Measurements from ENCODE around the gene LRP1B. TPM values are rescaled to one million over a fixed set of nuclear protein-coding genes. Genes with fewer than 3 reads are reported as not detected.

Gene LRP1B
- total and polyA plus RNA-seq, 4 donors: 0.01 to 0.84 (median 0.17) TPM

- DNase-seq (ENCODE audit: low spot score): no peak
- no peaks in the 10 kb centered on the region for H3K27me3 ChIP-seq (ENCODE audit: control insufficient read depth in 4 of 4, insufficient read depth in 4 of 4, low read length in 3 of 4)
- no peak overlapping the region for H3K9ac ChIP-seq (ENCODE audit: low read depth in 1 of 2, low read length in 2 of 2)
- TF ChIP-seq RXRA (IDR thresholded peaks at IDR 0.05) (no peak), GABPA (IDR thresholded peaks at IDR 0.05 in 1 of 2, conservative IDR thresholded peaks at IDR 0.05 in 1 of 2) (no peak), HNF4G (IDR thresholded peaks at IDR 0.05) (no peak), ATF3 (IDR thresholded peaks at IDR 0.05) (no peak), HNF4A (conservative IDR thresholded peaks at IDR 0.05) (no peak), FOXA2 (IDR thresholded peaks at IDR 0.05) (no peak), YY1 (IDR thresholded peaks at IDR 0.05) (no peak), MAX (IDR thresholded peaks at IDR 0.05) (no peak), EGR1 (IDR thresholded peaks at IDR 0.05; ENCODE audit: low read depth in 2 of 2) (no peak), TAF1 (conservative IDR thresholded peaks at IDR 0.05) (no peak), NR2F2 (IDR thresholded peaks at IDR 0.05) (no peak)
- H3K27ac ChIP-seq (ENCODE audit: low read depth in 1 of 2, low read length in 2 of 2): no peak overlapping the region
- H3K36me3 ChIP-seq (ENCODE audit: control insufficient read depth in 4 of 4, insufficient read depth in 3 of 4, low read depth in 1 of 4, low read length in 3 of 4): no peaks in the 10 kb centered on the region
- H3K9me3 ChIP-seq (ENCODE audit: control insufficient read depth in 4 of 4, low read length in 3 of 4): no peaks in the 10 kb centered on the region
- H3K4me3 ChIP-seq (ENCODE audit: low read depth in 1 of 3, low read length in 3 of 3): no peak overlapping the region
- WGBS: 65% methylated on average over 5 of the region's 5 CpGs
- H3K4me1 ChIP-seq (ENCODE audit: control insufficient read depth in 4 of 4, insufficient read depth in 4 of 4, low read length in 3 of 4): no peaks in the 10 kb centered on the region
Observed at GRCh38 chr2:141528990-141529389, 601.8 kb downstream of the LRP1B start.

- Histone ChIP-seq H3K9me3 (ENCODE audit: control insufficient read depth in 4 of 4, low read length in 3 of 4) (no peaks in the 10 kb centered on the region), H3K27ac (ENCODE audit: low read depth in 1 of 2, low read length in 2 of 2) (no peak overlapping the region), H3K4me3 (ENCODE audit: low read depth in 1 of 3, low read length in 3 of 3) (no peak overlapping the region), H3K9ac (ENCODE audit: low read depth in 1 of 2, low read length in 2 of 2) (no peak overlapping the region), H3K27me3 (ENCODE audit: control insufficient read depth in 4 of 4, insufficient read depth in 4 of 4, low read length in 3 of 4) (no peaks in the 10 kb centered on the region), H3K4me1 (ENCODE audit: control insufficient read depth in 4 of 4, insufficient read depth in 4 of 4, low read length in 3 of 4) (no peaks in the 10 kb centered on the region), H3K36me3 (ENCODE audit: control insufficient read depth in 4 of 4, insufficient read depth in 3 of 4, low read depth in 1 of 4, low read length in 3 of 4) (no peaks in the 10 kb centered on the region)
- no peak for DNase-seq (ENCODE audit: low spot score)
- TF ChIP-seq RXRA (IDR thresholded peaks at IDR 0.05) (no peak), NR2F2 (IDR thresholded peaks at IDR 0.05) (no peak), FOXA2 (IDR thresholded peaks at IDR 0.05) (no peak), JUND (IDR thresholded peaks at IDR 0.05) (no peak), ZBTB33 (IDR thresholded peaks at IDR 0.05) (no peak), RAD21 (IDR thresholded peaks at IDR 0.05) (no peak), GABPA (IDR thresholded peaks at IDR 0.05 in 1 of 2, conservative IDR thresholded peaks at IDR 0.05 in 1 of 2) (no peak), HNF4A (conservative IDR thresholded peaks at IDR 0.05) (no peak), REST (IDR thresholded peaks at IDR 0.05) (no peak), FOXA1 (IDR thresholded peaks at IDR 0.05) (no peak), EGR1 (IDR thresholded peaks at IDR 0.05; ENCODE audit: low read depth in 2 of 2) (no peak), YY1 (IDR thresholded peaks at IDR 0.05) (no peak), HNF4G (IDR thresholded peaks at IDR 0.05) (no peak)
- 74% methylated on average over 2 of the region's 2 CpGs for WGBS
Observed at GRCh38 chr2:141526760-141527159, 604.1 kb downstream of the LRP1B start.
